Tibial nerve (tissue), 4 donors: ENCODE measurements around the gene NELL1. TPM values are rescaled to one million over a fixed set of nuclear protein-coding genes. Genes with fewer than 3 reads are reported as not detected.

Source experiments
- DNase-seq, 2 donors: peaks; one replicate each; pipeline ENCODE4 v3.0.0-alpha.2; 2019; ENCODE audit warnings: low spot score in 2 of 2
- H3K27ac ChIP-seq, 4 donors: fragments of 200-600 bp; sonication (generic) in 3 of 4; one replicate each; pipeline ENCODE4 v1.5.1; 2017 to 2019; ENCODE audit warnings: mild to moderate bottlenecking in 1 of 4
- H3K27me3 ChIP-seq, 2 donors: fragments of 200-600 bp; sonication (generic) in 1 of 2; one replicate each; pipeline versions ENCODE4 v1.5.1 to v1.6.0; 2017 to 2019
- H3K36me3 ChIP-seq, 3 donors: fragments of 200-600 bp; sonication (generic); one replicate each; pipeline ENCODE4 v1.5.1; 2018 to 2019
- H3K4me1 ChIP-seq, 4 donors: fragments of 200-600 bp; sonication (generic) in 3 of 4; one replicate each; pipeline ENCODE4 v1.5.1; 2017 to 2019
- H3K4me3 ChIP-seq, 4 donors: fragments of 200-600 bp; sonication (generic) in 3 of 4; one replicate each; pipeline ENCODE4 v1.5.1; 2017 to 2019; ENCODE audit warnings: mild to moderate bottlenecking in 1 of 4, moderate library complexity in 1 of 4
- H3K9me3 ChIP-seq, 4 donors: fragments of 200-600 bp; sonication (generic) in 3 of 4; one replicate each; pipeline ENCODE4 v1.5.1; 2017 to 2019
- CTCF ChIP-seq, 5 experiments: fragments of 200-600 bp in 3 of 5; fragments of 450-650 bp in 2 of 5; sonication (generic) in 3 of 5; IDR thresholded peaks; one replicate each; pipeline ENCODE4 v1.5.1; 2016 to 2019; ENCODE audit warnings: antibody characterized with exemption in 5 of 5, mild to moderate bottlenecking in 3 of 5, moderate library complexity in 2 of 5
- EP300 ChIP-seq, 2 donors: sonication (generic); formaldehyde crosslinking; IDR thresholded peaks; one replicate each; pipeline ENCODE4 v1.6.1; 2017; ENCODE audit warnings: antibody characterized with exemption in 2 of 2, mild to moderate bottlenecking in 1 of 2
- POLR2A ChIP-seq, 2 donors: fragments of 450-650 bp; IDR thresholded peaks; one replicate each; pipeline ENCODE4 v1.6.1; 2017; ENCODE audit warnings: antibody characterized with exemption in 2 of 2, mild to moderate bottlenecking in 2 of 2, moderate library complexity in 2 of 2
- WGBS, 2 donors: methylation state at CpG; one replicate each; pipeline ENCODE4 v1.1.5; 2018; 5-methylcytosine and 5-hydroxymethylcytosine counted together
- total RNA-seq, 4 donors: library from RNA; depleted of rRNA; stranded (reverse); fragments of >200 nt; gene quantifications; one replicate each; pipeline ENCODE4 v1.1.0, GENCODE V29; 2016

NELL1 gene
- total RNA-seq, 4 donors from 2014 or later = not detected

GRCh38 chr11:21561581-21561980 is 892.2 kb downstream of the NELL1 start:
- no peak for DNase-seq
- H3K4me3 ChIP-seq = no peak overlapping the region
- 87 to 97% methylated on average over 1 of the region's 1 CpG for WGBS, 2 donors

DNA sequence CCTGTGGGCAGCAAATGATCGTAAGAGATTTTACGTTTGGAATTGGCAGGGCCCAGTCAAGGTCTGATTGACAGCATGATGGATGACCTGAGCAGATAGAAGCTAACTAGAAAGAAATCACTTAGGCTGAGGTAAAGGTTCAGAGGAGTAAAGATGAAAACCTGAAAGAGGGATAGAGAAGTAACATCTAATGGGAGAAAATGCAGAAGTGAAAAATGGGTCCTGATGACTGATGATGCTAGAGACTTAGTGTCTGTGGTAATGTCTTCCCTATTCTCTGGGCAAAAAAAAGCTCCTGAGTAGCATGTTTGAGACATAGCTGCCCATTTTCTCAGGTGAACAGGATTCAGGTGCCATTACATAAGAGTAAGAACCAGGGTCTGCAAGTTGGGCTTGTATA is 894.7 kb downstream of the NELL1 start:
- H3K4me1 ChIP-seq = no peaks in the 10 kb centered on the region
- no peak overlapping the region for H3K27ac ChIP-seq
- H3K27me3 ChIP-seq = no peaks in the 10 kb centered on the region
- no peak for TF ChIP-seq POLR2A (IDR thresholded peaks at IDR 0.05)
- no peak for TF ChIP-seq CTCF (IDR thresholded peaks at IDR 0.05)
- TF ChIP-seq EP300 (IDR thresholded peaks at IDR 0.05) = no peak
- DNase-seq = no peak
- no peak overlapping the region for H3K4me3 ChIP-seq
- no peaks in the 10 kb centered on the region for H3K9me3 ChIP-seq
- 78 to 89% methylated on average over 2 of the region's 2 CpGs for WGBS, 2 donors
- H3K36me3 ChIP-seq = no peaks in the 10 kb centered on the region

More at GRCh38 chr11:21561581-21561980, 892.2 kb downstream of the NELL1 start:
- Histone ChIP-seq H3K27ac (no peak overlapping the region), H3K36me3 (no peaks in the 10 kb centered on the region), H3K27me3 (no peaks in the 10 kb centered on the region), H3K4me1 (no peaks in the 10 kb centered on the region), H3K9me3 (no peaks in the 10 kb centered on the region)
- TF ChIP-seq EP300 (IDR thresholded peaks at IDR 0.05) (no peak), CTCF (IDR thresholded peaks at IDR 0.05) (no peak), POLR2A (IDR thresholded peaks at IDR 0.05) (no peak)

DNA sequence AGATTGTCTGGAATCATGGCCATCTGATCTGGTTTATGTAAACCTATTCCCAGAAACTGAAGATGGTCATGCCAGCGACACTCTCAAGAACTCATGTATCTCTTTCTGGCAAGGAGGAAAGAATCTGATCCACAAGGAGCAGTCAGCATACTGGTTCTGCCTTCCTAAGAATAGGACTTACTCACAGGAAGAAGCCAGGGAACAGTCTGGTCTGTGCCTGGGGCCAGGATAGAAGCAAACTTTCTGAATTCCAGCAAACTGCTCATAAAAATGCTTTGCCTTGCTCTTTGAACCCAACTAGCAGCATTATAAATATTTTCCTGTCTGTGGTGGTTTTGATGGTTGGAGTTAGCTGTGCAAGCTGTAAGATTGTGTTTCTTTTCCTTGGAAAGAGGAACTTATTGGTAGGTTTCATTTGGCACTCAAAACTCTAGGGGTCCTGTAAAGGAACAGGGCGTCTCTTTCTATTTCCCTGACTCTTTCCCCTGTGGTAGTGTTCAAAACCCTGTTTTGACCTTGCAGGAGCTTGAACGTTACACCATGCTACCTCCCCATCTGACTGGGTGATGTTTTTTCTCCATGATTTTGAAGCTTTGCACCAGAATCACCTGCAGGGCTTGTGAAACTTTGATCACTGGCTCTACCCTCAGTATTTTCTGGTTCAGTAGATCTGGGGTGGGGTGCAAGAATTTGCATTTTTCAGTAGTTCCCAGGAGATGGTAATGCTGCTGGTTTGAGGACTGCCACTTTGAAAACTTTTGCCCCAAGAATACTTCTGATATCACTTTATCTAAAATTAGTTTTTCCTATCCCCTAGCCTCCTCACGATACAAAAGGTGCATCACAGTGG is 895.7 kb downstream of the NELL1 start:
- no peak for DNase-seq
- TF ChIP-seq EP300 (IDR thresholded peaks at IDR 0.05) (no peak), POLR2A (IDR thresholded peaks at IDR 0.05) (no peak), CTCF (IDR thresholded peaks at IDR 0.05) (no peak)
- Histone ChIP-seq H3K36me3 (no peaks in the 10 kb centered on the region), H3K4me3 (no peak overlapping the region), H3K4me1 (no peaks in the 10 kb centered on the region), H3K9me3 (no peaks in the 10 kb centered on the region), H3K27me3 (no peaks in the 10 kb centered on the region), H3K27ac (no peak overlapping the region)
- WGBS, 2 donors = 57 to 61% methylated on average over 4 of the region's 4 CpGs

- no peak for DNase-seq
- Histone ChIP-seq H3K27ac (no peak overlapping the region), H3K4me3 (no peak overlapping the region), H3K36me3 (no peaks in the 10 kb centered on the region), H3K4me1 (no peaks in the 10 kb centered on the region), H3K27me3 (no peaks in the 10 kb centered on the region), H3K9me3 (no peaks in the 10 kb centered on the region)
- 36 to 37% methylated on average over 2 of the region's 2 CpGs for WGBS, 2 donors
- TF ChIP-seq EP300 (IDR thresholded peaks at IDR 0.05) = no peak
- no peak for TF ChIP-seq POLR2A (IDR thresholded peaks at IDR 0.05)
- no peak for TF ChIP-seq CTCF (IDR thresholded peaks at IDR 0.05)
Observed at GRCh38 chr11:21566521-21567117, 897.2 kb downstream of the NELL1 start.

- no peaks in the 10 kb centered on the region for H3K36me3 ChIP-seq
- H3K27me3 ChIP-seq = no peaks in the 10 kb centered on the region
- WGBS, 2 donors = 79 to 84% methylated on average over 3 of the region's 3 CpGs
- TF ChIP-seq POLR2A (IDR thresholded peaks at IDR 0.05) (no peak), CTCF (IDR thresholded peaks at IDR 0.05) (no peak), EP300 (IDR thresholded peaks at IDR 0.05) (no peak)
- H3K4me3 ChIP-seq = no peak overlapping the region
- no peak overlapping the region for H3K27ac ChIP-seq
- H3K9me3 ChIP-seq = no peaks in the 10 kb centered on the region
- DNase-seq = no peak
- H3K4me1 ChIP-seq = no peaks in the 10 kb centered on the region
Observed at GRCh38 chr11:21567645-21568290, 898.4 kb downstream of the NELL1 start.
